22Rv1 (cell line): ENCODE data around the gene TOR1B.

ENCODE experiments used
- H3K27ac ChIP-seq: fragments of 450-650 bp; 2 replicates; pipeline ENCODE4 v1.5.1; 2017
- CTCF ChIP-seq: fragments of 450-650 bp; IDR thresholded peaks from 2 replicates; pipeline ENCODE4 v1.5.1; 2017; ENCODE audit warnings: mild to moderate bottlenecking
- ZFX ChIP-seq: fragments of 450-650 bp; IDR thresholded peaks from 2 replicates; pipeline ENCODE4 v1.6.1; 2017; ENCODE audit warnings: antibody characterized with exemption, borderline replicate concordance

TOR1B gene

DNA sequence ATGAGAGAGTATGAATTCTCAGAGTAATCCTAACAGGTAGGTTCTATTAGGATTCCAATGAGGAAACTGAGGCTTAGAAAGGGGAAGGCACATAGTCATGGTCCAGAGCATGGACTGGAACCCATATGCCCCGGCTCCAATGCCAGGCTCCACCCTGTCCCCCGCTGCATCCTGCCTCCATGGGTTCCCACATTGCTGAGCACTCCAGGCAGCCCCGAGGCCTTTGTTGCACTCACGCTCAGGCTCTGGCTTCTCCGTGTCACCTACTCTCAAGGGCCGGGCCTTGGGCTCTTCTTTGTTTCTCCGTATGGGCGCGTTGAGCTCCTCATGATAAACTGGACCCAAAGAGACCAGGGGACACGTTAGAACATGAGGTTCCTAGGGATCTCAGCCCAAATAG lies 26.0 kb downstream of the TOR1B start:
- TF ChIP-seq ZFX (no peak), CTCF (no peak)
- no peak overlapping the region for H3K27ac ChIP-seq

GRCh38 chr9:129832982-129833381 lies 30.0 kb downstream of the TOR1B start:
- TF ChIP-seq ZFX, result no peak
- no peak for TF ChIP-seq CTCF

GRCh38 chr9:129834489-129835127 lies 31.6 kb downstream of the TOR1B start:
- TF ChIP-seq ZFX (no peak), CTCF (no peak)
- H3K27ac ChIP-seq, result peak overlapping the region; percentile 65

More at GRCh38 chr9:129832982-129833381, 30.0 kb downstream of the TOR1B start:
- H3K27ac ChIP-seq, result no peak overlapping the region

- TF ChIP-seq CTCF (no peak), ZFX (no peak)
- peak within 1 kb of the TSS; percentile 65 for H3K27ac ChIP-seq
These were observed 32.3 kb downstream of the TOR1B start, which contains the start of the genes C9orf78 and USP20 for GRCh38 chr9:129835128-129835859. TSS of gene C9orf78 (minus strand) at chr9:129835275. CDS start at chr9:129835221, 54 bp downstream. TSS of gene USP20 (plus strand) at chr9:129835458. CDS start at chr9:129852556, 17,098 bp downstream.

- TF ChIP-seq CTCF, result no peak
- TF ChIP-seq ZFX, result no peak
- peak overlapping the region; percentile 65 for H3K27ac ChIP-seq
These were observed 32.9 kb downstream of the TOR1B start for GRCh38 chr9:129835860-129836223.

- H3K27ac ChIP-seq, result no peak overlapping the region
- no peak for TF ChIP-seq CTCF
- TF ChIP-seq ZFX, result no peak
These were observed 33.5 kb downstream of the TOR1B start for GRCh38 chr9:129836311-129837007.
